T-cell (primary cell): ENCODE measurements around the gene SPOCK1. TPM values are rescaled to one million over a fixed set of nuclear protein-coding genes. Genes with fewer than 3 reads are reported as not detected.

ENCODE experiments used
- ATAC-seq, 4 experiments: fragments of 200-7000 bp in 3 of 4; fragments of 150-1000 bp in 1 of 4; cut with Tn5 transposase; replicated peaks in 1 of 4; 1 replicate in 3 of 4; 2 replicates in 1 of 4; pipeline ENCODE4 v1.10.0; 2021; ENCODE audit warnings: moderate library complexity in 3 of 4, mild to moderate bottlenecking in 2 of 4, moderate number of reproducible peaks in 1 of 4
- CTCF ChIA-PET, 2 donors: fragments of 300-600 bp; sonication (Branson Sonifier 250); formaldehyde crosslinking; loops; one replicate each; lab custom pipeline; 2022; ENCODE audit warnings: antibody characterized with exemption in 2 of 2; lab: Charles Lee
- POLR2A ChIA-PET, 2 donors: fragments of 300-600 bp; sonication (Branson Sonifier 250); formaldehyde crosslinking; loops; one replicate each; lab custom pipeline; 2022; ENCODE audit warnings: antibody characterized with exemption in 2 of 2; lab: Charles Lee
- DNase-seq, 35 experiments: peaks; one replicate each; pipeline versions ENCODE4 v3.0.0 to v3.0.0-alpha.2; 2013 to 2023
- H3K27ac ChIP-seq: one replicate; pipeline ENCODE4 v1.5.1; 2013; ENCODE audit warnings: low read length
- H3K27me3 ChIP-seq, 2 experiments: replicated peaks in 1 of 2; 1 replicate in 1 of 2; 2 replicates in 1 of 2; pipeline versions ENCODE4 v1.6.1 to v1.7.0; 2013; ENCODE audit warnings: low read length in 1 of 2, mixed read lengths in 1 of 2; ENCODE audit not compliant: control insufficient read depth in 2 of 2, insufficient read depth in 2 of 2; ENCODE audit errors: extremely low read depth in 1 of 2
- H3K36me3 ChIP-seq, 2 donors: 1 replicate in 1 of 2; 2 replicates in 1 of 2; pipeline versions ENCODE4 v1.6.1 to v1.7.0; 2013; ENCODE audit warnings: low read length in 1 of 2; ENCODE audit not compliant: control insufficient read depth in 2 of 2, insufficient read depth in 1 of 2; ENCODE audit errors: extremely low read depth in 1 of 2
- H3K4me1 ChIP-seq, 2 experiments: 1 replicate in 1 of 2; 2 replicates in 1 of 2; pipeline versions ENCODE4 v1.6.1 to v1.7.0; 2013; ENCODE audit warnings: low read length in 2 of 2, mixed read lengths in 1 of 2; ENCODE audit not compliant: insufficient read depth in 2 of 2, control insufficient read depth in 1 of 2; ENCODE audit errors: extremely low read depth in 1 of 2
- H3K4me3 ChIP-seq, 2 donors: 1 replicate in 1 of 2; 2 replicates in 1 of 2; pipeline versions ENCODE4 v1.5.1 to v1.7.0; 2013; ENCODE audit warnings: mild to moderate bottlenecking in 2 of 2, low read length in 1 of 2, moderate library complexity in 1 of 2; ENCODE audit not compliant: control insufficient read depth in 1 of 2; ENCODE audit errors: extremely low read depth in 1 of 2
- H3K9me3 ChIP-seq: 2 replicates; pipeline ENCODE4 v1.7.0; 2013
- H3K27ac Mint-ChIP-seq, 2 donors: one replicate each; pipeline ENCODE4 v1.8.0; 2020 to 2021; ENCODE audit warnings: mild to moderate bottlenecking in 2 of 2, mixed read lengths in 2 of 2
- H3K27me3 Mint-ChIP-seq, 2 donors: one replicate each; pipeline ENCODE4 v1.8.0; 2021 to 2022; ENCODE audit warnings: mixed read lengths in 2 of 2
- H3K36me3 Mint-ChIP-seq: one replicate; pipeline ENCODE4 v1.8.0; 2021; ENCODE audit warnings: mixed read lengths
- H3K4me1 Mint-ChIP-seq, 3 donors: one replicate each; pipeline ENCODE4 v1.8.0; 2020 to 2022; ENCODE audit warnings: mixed read lengths in 3 of 3, mild to moderate bottlenecking in 1 of 3
- H3K4me3 Mint-ChIP-seq, 3 donors: one replicate each; pipeline ENCODE4 v1.8.0; 2020 to 2022; ENCODE audit warnings: mild to moderate bottlenecking in 3 of 3, mixed read lengths in 3 of 3, moderate library complexity in 3 of 3
- H3K9me3 Mint-ChIP-seq, 3 donors: one replicate each; pipeline ENCODE4 v1.8.0; 2020 to 2022; ENCODE audit warnings: mixed read lengths in 3 of 3
- WGBS: methylation state at CpG from one replicate; pipeline ENCODE4 v1.1.5; 2013; ENCODE audit warnings: missing lambda C conversion rate; ENCODE audit not compliant: insufficient coverage; 5-methylcytosine and 5-hydroxymethylcytosine counted together
- total RNA-seq, 35 experiments: library from RNA in 6 of 35; stranded (reverse) in 6 of 35; fragments of 120-200 nt in 1 of 35; gene quantifications; one replicate each; pipeline versions ENCODE4 v1.2.1 to v1.2.4 and lab custom pipeline; 2013 to 2026

The SPOCK1 gene
- total RNA-seq, 5 donors from 2014 or later (not counting 1 experiment from before 2014, with no cell fraction given), result 0.57 TPM; not detected in 4

- Mint-ChIP-seq H3K4me1 (no peaks in the 10 kb centered on the region), H3K9me3 (peaks cover 0 to 8% (median 2%) of the 10 kb centered on the region in 3 donors), H3K36me3 (no peaks in the 10 kb centered on the region), H3K27ac (no peak overlapping the region), H3K27me3 (peaks cover 4 to 7% of the 10 kb centered on the region in 2 donors), H3K4me3 (no peak overlapping the region)
- CTCF ChIA-PET, result no interaction called here
- POLR2A ChIA-PET, result no interaction called here
- Histone ChIP-seq H3K4me1 (no peaks in the 10 kb centered on the region), H3K27me3 (peaks cover 0 to 5% of the 10 kb centered on the region in 2 experiments), H3K36me3 (no peaks in the 10 kb centered on the region), H3K9me3 (no peaks in the 10 kb centered on the region), H3K4me3 (no peak overlapping the region), H3K27ac (no peak overlapping the region)
- ATAC-seq (no peak), DNase-seq (no peak)
- no CpG with 5 or more reads among the region's 1 CpG for WGBS
Observed at GRCh38 chr5:137215261-137215660, 283.9 kb downstream of the SPOCK1 start.

DNA sequence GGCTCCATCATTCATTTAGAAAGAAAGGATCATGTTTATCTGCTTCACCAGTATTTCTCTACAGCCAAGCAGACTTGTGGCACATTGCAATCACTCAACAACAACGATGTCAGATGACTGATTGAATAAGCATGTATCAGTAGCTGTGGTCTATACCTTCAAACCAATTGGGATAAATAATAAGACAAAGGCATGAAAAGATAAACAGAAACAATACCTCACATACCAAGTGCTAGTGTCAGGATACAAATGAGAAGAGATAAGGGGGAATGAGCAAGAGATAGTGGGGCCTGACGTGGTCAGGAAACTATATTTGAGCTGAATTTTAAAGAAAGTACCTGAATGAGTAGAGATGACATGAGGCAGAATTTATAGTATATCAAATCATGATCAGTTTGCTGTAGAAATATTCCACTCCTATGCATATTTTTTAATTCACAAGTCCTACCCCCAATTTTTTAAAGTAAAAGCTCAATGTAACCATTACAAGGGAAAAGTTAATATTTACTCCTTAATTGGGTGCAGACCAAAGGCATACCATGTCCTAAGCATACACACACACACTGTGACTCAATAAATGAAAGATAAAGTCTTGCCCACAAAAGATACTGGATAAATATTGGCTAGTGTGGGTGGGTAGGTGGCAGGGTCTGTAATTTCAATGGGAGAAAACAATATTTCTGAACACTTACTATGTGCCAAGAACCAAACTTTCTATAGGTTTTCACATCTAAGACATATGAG, 284.5 kb downstream of the SPOCK1 start:
- Histone ChIP-seq H3K4me3 (no peak overlapping the region), H3K27me3 (peaks cover 0 to 5% of the 10 kb centered on the region in 2 experiments), H3K36me3 (no peaks in the 10 kb centered on the region), H3K27ac (no peak overlapping the region), H3K4me1 (no peaks in the 10 kb centered on the region), H3K9me3 (no peaks in the 10 kb centered on the region)
- no CpG with 5 or more reads among the region's 2 CpGs for WGBS
- H3K27me3 Mint-ChIP-seq, result peaks cover 3 to 4% of the 10 kb centered on the region in 2 donors
- DNase-seq, result no peak
- H3K27ac Mint-ChIP-seq, result no peak overlapping the region
- no peaks in the 10 kb centered on the region for H3K4me1 Mint-ChIP-seq
- no peak overlapping the region for H3K4me3 Mint-ChIP-seq
- no peak for ATAC-seq
- peaks cover 0 to 8% (median 2%) of the 10 kb centered on the region in 3 donors for H3K9me3 Mint-ChIP-seq
- CTCF ChIA-PET, result no interaction called here
- no peaks in the 10 kb centered on the region for H3K36me3 Mint-ChIP-seq
- POLR2A ChIA-PET, result no interaction called here

DNA sequence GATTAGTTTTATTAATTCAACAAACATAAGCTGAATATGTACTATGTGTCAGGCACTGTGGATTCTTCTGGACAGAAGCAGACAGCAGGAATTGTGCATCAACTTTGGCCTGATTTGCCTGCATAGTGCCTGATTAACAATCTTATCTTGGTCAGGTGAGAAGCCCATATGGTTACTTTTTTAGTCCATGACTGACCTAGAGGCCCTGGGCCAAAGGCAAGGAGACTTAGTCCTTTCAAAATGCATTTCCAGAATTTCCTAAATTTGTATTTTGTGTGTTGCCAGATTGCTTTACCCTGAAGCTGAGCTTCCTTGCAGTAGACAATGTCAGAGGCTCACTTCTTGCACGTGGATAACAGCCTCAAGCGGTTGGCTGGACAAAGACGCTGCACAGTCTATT, 286.7 kb downstream of the SPOCK1 start:
- H3K27ac Mint-ChIP-seq, result no peak overlapping the region
- Histone ChIP-seq H3K4me1 (no peaks in the 10 kb centered on the region), H3K9me3 (no peaks in the 10 kb centered on the region), H3K36me3 (no peaks in the 10 kb centered on the region), H3K4me3 (no peak overlapping the region), H3K27me3 (peaks cover 0 to 5% of the 10 kb centered on the region in 2 experiments), H3K27ac (no peak overlapping the region)
- peaks cover 3 to 10% of the 10 kb centered on the region in 2 donors for H3K27me3 Mint-ChIP-seq
- 95% methylated on average over 3 of the region's 3 CpGs for WGBS
- no peaks in the 10 kb centered on the region for H3K36me3 Mint-ChIP-seq
- DNase-seq (no peak), ATAC-seq (no peak)
- H3K9me3 Mint-ChIP-seq, result peaks cover 0 to 12% (median 2%) of the 10 kb centered on the region in 3 donors
- CTCF ChIA-PET, result no interaction called here
- no peaks in the 10 kb centered on the region for H3K4me1 Mint-ChIP-seq
- POLR2A ChIA-PET, result no interaction called here
- no peak overlapping the region for H3K4me3 Mint-ChIP-seq

GRCh38 chr5:137209232-137209809, 289.8 kb downstream of the SPOCK1 start:
- DNase-seq (no peak), ATAC-seq (no peak)
- H3K27ac Mint-ChIP-seq, result no peak overlapping the region
- Histone ChIP-seq H3K27me3 (no peaks in the 10 kb centered on the region), H3K27ac (no peak overlapping the region), H3K36me3 (no peaks in the 10 kb centered on the region), H3K4me1 (no peaks in the 10 kb centered on the region), H3K9me3 (no peaks in the 10 kb centered on the region), H3K4me3 (no peak overlapping the region)
- ChIA-PET POLR2A (no interaction called here), CTCF (no interaction called here)
- no peaks in the 10 kb centered on the region for H3K4me1 Mint-ChIP-seq
- H3K9me3 Mint-ChIP-seq, result peaks cover 0 to 13% (median 2%) of the 10 kb centered on the region in 3 donors
- no peaks in the 10 kb centered on the region for H3K36me3 Mint-ChIP-seq
- H3K27me3 Mint-ChIP-seq, result peaks cover 4 to 21% of the 10 kb centered on the region in 2 donors
- no peak overlapping the region for H3K4me3 Mint-ChIP-seq
- WGBS, result no CpG with 5 or more reads among the region's 9 CpGs

- Mint-ChIP-seq H3K4me1 (no peaks in the 10 kb centered on the region), H3K27me3 (peaks cover 4 to 21% of the 10 kb centered on the region in 2 donors), H3K4me3 (no peak overlapping the region), H3K36me3 (no peaks in the 10 kb centered on the region), H3K27ac (no peak overlapping the region), H3K9me3 (peaks cover 0 to 13% (median 2%) of the 10 kb centered on the region in 3 donors)
- CTCF ChIA-PET, result no interaction called here
- H3K9me3 ChIP-seq, result no peaks in the 10 kb centered on the region
- ATAC-seq (no peak), DNase-seq (no peak)
- WGBS, result 72% methylated on average over 3 of the region's 4 CpGs
- H3K4me3 ChIP-seq, result no peak overlapping the region
- no peaks in the 10 kb centered on the region for H3K27me3 ChIP-seq
- H3K27ac ChIP-seq, result no peak overlapping the region
- H3K36me3 ChIP-seq, result no peaks in the 10 kb centered on the region
- POLR2A ChIA-PET, result no interaction called here
- no peaks in the 10 kb centered on the region for H3K4me1 ChIP-seq
Observed at GRCh38 chr5:137207023-137207760, 291.9 kb downstream of the SPOCK1 start.

DNA sequence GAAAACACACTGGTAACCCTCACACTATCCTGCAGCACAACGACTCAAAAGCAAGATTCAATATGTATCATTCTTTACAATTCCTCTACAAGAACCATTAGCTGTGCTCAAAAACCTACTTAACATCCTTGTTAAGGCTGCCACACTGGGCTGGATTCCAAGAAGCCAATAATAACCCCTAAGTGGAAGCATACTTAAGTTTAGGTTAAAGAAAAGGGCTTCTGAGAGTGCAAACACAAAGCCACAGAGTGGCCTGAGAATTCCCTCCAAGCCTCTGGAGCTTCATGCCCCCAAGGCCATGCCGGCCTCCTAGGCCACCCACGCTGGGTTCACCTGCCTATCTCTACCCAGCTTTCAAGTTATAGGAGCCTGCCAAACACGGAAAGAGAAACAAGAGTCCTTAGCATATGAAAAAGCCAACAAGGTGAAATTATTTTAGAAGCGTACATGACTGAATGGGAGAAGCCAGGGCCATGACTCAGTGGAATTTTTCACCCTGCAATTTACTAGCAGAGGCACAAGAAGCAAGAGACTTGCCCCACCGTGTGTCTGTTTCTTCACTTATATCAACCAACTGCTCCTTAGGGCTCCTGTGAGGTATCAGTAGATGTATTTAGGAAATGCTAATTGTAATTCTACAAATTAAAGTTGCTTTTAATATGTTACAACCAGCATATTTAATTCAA, 293.0 kb downstream of the SPOCK1 start:
- ChIA-PET CTCF (no interaction called here), POLR2A (no interaction called here)
- Histone ChIP-seq H3K9me3 (no peaks in the 10 kb centered on the region), H3K4me3 (no peak overlapping the region), H3K27me3 (no peaks in the 10 kb centered on the region), H3K4me1 (no peaks in the 10 kb centered on the region), H3K36me3 (no peaks in the 10 kb centered on the region), H3K27ac (no peak overlapping the region)
- Mint-ChIP-seq H3K9me3 (peaks cover 0 to 13% (median 0%) of the 10 kb centered on the region in 3 donors), H3K27ac (no peak overlapping the region), H3K4me3 (no peak overlapping the region), H3K27me3 (peaks cover 4 to 21% of the 10 kb centered on the region in 2 donors), H3K4me1 (no peaks in the 10 kb centered on the region), H3K36me3 (no peaks in the 10 kb centered on the region)
- 65% methylated on average over 4 of the region's 6 CpGs for WGBS
- no peak for ATAC-seq
- no peak for DNase-seq
